ENCODE measurements around the gene SIPA1.
"Not testable (repeated sequence)": the region's sequence is repeated elsewhere in the genome, so short reads cannot be mapped to it uniquely, and the experiment has no call there.

DNA sequence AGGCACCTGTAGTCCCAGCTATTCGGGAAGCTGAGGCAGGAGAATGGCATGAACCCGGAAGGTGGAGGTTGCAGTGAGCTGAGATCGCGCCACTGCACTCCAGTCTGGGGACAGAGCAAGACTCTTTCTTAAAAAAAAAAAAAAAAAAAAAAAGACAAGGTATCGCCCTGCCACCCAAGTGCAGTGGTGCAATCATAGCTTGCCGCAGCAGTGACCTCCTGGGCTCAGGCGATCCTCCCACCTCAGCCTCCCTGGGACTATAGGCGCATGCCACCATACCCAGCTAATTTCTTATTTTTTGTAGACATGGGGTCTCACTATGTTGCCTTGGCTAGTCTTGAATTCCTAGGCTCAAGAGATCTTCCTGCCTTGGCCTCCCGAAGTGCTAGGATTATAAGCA is 23.0 kb downstream of the SIPA1 start:
- not testable (repeated sequence) for TF ChIP-seq FOXP2 (optimal IDR thresholded peaks at IDR 0.05; ENCODE audit: control extremely low read depth, extremely low read length, insufficient read depth); EZH2 (IDR thresholded peaks at IDR 0.05)
